ENCODE measurements around the gene BOLA1.
"Not testable (repeated sequence)": the region's sequence is repeated elsewhere in the genome, so short reads cannot be mapped to it uniquely, and the experiment has no call there.

Gene BOLA1

DNA sequence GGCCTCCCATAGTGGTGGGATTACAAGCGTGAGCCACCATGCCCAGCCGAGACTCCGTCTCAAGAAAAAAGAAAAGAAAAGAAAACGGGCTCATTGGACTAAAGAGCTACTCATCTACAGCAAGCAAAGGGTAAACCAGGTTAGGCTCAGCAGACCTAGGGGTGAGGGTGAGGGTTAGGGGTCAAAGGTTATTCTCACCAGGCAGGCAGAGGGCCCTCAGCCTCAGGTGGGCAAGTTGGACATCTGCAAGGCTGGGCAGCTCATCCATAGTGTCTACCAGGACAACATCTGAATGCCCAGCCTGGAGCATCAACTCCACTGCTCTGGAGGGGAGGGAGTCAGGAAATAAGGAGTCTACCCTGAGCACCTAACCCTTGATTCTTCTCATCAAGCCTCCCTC is 33.8 kb downstream of the BOLA1 start:
- no peak for DNase-seq

DNA sequence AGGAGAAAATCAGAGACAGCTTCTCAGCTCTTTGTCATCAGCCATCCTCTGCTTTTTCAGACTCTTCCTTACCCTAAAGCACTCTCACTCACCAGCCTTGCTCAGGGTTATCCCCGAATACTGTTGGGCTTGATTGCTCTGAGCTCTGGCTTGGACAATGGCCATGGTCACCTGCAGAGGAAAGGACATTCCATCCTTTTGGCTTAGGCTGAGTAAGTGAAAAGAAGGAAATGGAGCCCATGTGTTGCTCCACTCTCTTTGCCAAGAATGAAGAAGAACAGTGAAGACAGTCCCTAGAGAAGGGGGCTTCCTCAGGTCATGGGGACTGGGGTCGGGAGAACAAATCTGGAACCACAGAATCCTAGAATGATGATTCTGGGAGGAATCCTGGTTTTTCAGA is 35.0 kb downstream of the BOLA1 start:
- no peak for DNase-seq

DNA sequence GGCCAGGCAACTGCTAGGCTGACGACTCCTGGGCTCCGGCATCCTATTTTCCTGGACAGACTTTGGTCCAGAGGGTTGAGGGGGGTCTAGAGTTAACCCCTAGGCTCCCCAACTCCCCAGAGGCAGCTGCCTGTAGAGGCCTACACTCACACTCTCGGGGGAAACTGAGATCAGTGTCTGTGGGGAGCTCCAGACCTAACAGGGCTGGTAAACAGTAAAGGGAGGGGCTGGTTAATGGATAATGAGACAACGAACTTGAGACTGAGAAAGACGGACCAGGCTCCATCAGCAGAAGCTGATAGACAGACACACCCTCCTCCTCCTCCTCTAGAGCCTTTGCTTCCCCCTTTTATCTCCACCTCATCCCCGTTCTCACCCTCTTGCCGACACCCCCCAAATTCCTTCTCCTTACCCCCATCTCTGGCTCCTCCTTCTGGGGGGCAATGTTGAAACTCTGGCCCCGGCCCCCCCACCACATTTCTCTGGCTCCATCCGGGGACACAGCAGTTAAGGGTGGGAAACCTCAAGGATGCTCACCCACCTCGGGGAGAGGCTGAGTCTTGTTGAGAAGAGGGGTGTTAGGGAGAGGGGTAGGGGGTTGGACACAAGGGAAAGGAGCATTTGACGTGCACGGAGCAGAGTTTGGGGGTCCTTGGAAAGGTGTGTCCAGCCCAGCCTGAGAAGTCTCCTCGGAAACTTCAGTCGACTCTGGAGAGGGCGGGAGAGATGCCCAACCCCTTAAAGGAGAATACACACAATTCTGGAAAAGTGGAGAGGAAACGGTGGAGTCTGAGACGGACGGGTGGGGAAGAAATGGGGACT is 37.0 kb downstream of the BOLA1 start, which contains the start of gene MTMR11:
TSS of gene MTMR11 (minus strand) at position 710 of the 822 bp plus-strand sequence. CDS start at position 478, 232 bp downstream.
- DNase-seq, result no peak

- no peak for DNase-seq
Observed at GRCh38 chr1:149936992-149937705, 37.8 kb downstream of the BOLA1 start.

DNA sequence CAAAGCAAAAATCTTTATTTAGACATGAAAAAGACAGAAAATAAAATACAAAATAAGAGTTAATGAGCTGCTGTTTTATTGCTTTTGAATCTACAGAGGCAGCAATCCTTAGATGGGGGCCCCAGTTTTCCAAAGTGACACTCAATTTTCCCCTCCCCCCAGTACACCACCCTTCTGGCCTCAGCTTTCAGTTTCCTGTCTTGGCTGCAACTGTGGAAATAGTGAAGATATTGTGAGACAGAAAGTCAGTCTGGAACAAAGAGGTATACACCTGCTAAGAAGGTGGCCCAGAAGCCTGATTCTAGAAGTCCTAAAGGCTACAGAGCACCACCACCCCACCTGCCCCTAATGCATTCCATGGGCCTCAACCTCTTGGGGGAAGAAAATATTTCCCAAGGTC is 38.4 kb downstream of the BOLA1 start:
- DNase-seq, result no peak

- DNase-seq, result not testable (repeated sequence)
Observed at GRCh38 chr1:149938668-149939003, 39.3 kb downstream of the BOLA1 start.

DNA sequence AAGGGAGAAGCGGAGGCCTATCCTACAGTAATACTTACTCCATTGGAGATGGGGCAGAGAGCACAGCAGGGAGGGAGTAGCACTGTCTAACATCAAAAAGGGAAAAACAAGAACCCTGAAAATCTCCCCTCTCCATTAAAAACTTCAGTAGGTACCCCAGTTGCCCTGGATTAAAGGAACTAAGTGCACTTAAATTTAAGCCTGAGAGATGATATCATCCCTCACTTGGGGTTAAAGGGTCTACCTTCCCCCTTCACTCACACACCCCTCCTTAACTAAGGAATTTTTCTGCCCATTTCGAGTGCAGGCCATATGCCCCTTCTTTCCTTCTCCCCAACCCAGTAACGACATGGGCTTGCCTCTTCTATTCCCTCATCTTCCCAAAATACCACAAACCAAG is 41.1 kb downstream of the BOLA1 start:
- no peak for DNase-seq

DNA sequence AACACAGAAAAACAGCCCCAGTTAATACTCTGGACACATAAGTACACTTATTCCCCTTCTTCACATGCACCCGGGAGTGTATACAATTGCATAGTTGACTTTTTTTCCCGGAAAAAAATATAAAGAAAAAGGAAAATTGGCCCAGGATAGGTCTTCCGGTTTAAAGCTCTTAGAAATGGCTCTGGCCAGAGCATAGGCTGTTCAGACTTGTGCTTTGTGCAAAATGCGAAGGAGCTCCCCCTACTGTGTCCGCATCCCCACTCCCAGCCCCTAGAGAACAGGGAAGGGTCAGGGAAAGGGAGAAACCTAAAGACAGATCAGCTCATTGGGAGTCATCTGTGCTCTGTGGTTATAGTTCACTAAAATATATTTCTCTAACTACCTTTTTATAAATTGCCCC is 42.8 kb downstream of the BOLA1 start:
- DNase-seq, result no peak

- no peak for DNase-seq
Observed at GRCh38 chr1:149942885-149943284, 43.5 kb downstream of the BOLA1 start.

- DNase-seq, result no peak
Observed at GRCh38 chr1:149945206-149945605, 45.8 kb downstream of the BOLA1 start.

DNA sequence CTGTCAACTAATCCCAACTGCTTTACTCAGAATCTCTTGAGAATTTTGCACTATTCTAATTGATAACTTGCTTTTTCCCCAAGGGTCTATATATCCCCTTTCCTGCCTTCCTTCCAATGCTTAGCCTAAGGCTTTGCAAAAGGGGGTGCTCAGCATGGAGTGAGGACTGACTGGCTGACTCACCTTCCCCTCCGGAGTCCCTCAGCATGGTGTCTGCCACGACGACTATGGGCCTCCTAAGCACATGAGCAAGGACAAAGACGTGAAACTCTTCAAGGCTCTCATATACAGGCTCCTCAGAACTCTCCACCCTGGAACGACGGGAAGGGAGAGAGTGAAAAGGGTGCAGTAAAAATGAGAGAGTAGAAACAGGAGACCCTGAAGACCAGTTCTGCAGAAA is 50.5 kb downstream of the BOLA1 start:
- DNase-seq, result no peak
